GM18519 (cell line): ENCODE results near the gene MATN1.

Source experiments
- ATAC-seq: cut with Tn5 transposase; IDR thresholded peaks from one replicate; pipeline ENCODE4 v1.9.1; 2021; ENCODE audit warnings: mild to moderate bottlenecking, moderate library complexity; ENCODE audit not compliant: unreplicated experiment, low FRiP score

MATN1 gene

DNA sequence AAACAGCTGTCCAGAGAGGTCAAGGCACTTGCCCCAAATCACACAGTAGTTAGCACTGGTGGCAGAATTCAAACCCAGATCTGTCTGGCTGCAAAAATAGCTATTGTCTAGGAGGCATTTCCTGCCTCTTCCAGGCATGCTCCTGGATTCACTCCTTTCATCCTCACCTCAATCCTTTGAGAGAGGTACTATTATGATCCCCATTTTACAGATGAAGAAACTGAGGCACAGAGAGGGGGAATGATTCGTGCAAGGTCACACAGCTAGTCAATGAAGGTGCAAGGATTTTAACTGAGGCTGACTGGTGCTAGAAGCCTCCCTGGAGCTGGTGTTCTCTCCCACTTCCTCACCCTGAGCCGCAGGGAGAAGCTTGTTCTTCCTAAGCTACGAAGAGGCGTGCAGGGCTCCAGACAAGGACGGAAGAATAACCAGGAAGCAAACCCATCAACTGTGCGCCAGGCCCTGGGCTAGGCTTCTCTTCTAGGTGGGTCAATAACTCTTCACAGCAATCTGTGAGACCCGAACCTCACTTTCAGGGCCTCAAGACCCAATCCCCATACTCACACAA is 34.8 kb upstream of the MATN1 start:
- ATAC-seq: no peak

DNA sequence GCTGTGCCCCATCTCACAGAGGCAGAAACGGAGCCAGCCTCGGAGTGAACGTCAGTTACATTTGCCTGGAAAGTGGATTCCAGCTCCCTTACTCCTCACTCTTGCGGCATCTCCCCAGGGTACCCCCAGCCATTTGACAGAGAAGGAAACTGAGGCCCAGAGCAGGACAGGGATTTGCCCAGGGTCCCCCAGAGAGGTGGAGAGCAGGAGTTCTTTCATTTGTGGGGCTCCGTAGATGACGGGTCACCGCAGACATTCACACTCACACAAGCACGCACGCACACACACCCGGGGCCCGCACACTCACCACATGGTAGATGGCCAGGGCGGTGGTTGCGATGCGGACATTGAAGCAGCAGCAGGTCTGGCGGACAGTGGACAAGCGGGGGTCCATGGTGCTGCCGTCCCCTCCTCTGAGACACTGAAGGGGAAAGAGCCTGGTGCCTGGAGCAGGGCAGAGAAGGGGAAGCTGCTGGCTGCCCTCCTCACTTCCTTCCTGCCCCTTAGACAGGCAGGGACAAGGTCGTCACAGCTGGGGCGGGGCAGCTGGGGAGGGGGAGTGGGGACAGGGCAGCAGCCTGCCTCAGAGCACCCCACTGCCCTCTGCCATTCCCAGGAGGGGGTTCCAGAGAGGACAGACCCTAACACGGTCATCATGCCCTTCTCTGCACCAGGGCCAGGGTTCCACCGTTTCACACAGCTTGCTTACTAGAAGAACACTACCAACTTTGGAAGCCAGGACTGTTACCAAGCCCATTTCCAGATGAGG is 34.2 kb upstream of the MATN1 start, which contains the start of gene LAPTM5:
TSS of gene LAPTM5 (minus strand) at position 423 of the 769 bp plus-strand sequence. CDS start at position 394, 29 bp downstream.
- ATAC-seq: no peak

- ATAC-seq: no peak
These were observed 33.4 kb upstream of the MATN1 start for GRCh38 chr1:30756545-30757351.

DNA sequence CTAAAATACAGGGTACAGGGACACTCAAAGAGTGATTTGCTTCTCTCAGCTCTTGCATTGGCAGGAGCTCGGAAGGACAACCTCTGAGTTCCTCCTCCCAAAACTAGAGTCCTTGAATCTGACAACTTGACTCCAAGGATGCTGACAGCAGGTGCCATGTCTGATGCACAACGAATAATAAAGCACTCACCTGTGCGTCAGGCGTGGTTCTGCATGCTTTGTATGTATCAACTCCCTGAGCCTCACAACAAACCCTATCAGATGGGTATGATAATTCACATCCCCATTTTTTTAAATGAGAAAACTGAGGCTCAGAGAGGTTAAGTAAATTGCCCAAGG is 32.8 kb upstream of the MATN1 start:
- no peak for ATAC-seq

GRCh38 chr1:30755746-30756145 is 32.4 kb upstream of the MATN1 start:
- no peak for ATAC-seq

GRCh38 chr1:30755334-30755733 is 31.9 kb upstream of the MATN1 start:
- ATAC-seq: no peak

GRCh38 chr1:30754684-30755171 is 31.3 kb upstream of the MATN1 start:
- peak; percentile 37 for ATAC-seq

GRCh38 chr1:30753660-30754123 is 30.3 kb upstream of the MATN1 start:
- ATAC-seq: no peak

GRCh38 chr1:30753118-30753517 is 29.7 kb upstream of the MATN1 start:
- no peak for ATAC-seq

GRCh38 chr1:30752651-30752908 is 29.2 kb upstream of the MATN1 start:
- ATAC-seq: no peak

- no peak for ATAC-seq
These were observed 28.7 kb upstream of the MATN1 start for GRCh38 chr1:30751830-30752650.

DNA sequence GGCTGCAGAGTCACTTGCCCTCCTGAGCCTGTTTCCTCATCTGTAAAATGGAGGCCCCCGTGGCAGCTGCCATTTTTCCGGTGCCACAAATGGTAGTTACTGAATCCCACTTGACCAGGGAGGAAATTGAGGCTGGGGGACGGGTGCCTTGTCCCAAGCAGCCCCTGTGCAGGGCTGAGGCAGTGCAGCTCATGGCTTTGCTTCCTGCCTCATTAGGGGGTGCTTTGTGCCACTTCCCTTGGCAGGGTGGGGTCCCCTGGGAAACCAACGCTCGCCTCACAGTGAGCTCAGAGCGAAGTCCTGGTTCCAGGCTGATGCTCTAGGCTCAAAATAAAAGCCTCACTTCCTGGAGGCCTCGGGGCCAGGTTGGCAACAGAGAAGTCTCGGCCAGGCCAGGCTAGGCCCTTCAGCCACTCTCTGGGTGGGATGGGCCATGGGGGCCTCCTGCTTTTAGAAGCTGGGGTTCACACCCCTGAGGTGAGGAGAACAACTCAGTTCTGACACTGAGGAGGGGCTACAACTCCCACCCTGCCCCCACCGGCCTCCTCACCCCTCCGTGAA is 27.4 kb upstream of the MATN1 start:
- no peak for ATAC-seq

GRCh38 chr1:30749691-30750583 is 26.6 kb upstream of the MATN1 start:
- no peak for ATAC-seq

DNA sequence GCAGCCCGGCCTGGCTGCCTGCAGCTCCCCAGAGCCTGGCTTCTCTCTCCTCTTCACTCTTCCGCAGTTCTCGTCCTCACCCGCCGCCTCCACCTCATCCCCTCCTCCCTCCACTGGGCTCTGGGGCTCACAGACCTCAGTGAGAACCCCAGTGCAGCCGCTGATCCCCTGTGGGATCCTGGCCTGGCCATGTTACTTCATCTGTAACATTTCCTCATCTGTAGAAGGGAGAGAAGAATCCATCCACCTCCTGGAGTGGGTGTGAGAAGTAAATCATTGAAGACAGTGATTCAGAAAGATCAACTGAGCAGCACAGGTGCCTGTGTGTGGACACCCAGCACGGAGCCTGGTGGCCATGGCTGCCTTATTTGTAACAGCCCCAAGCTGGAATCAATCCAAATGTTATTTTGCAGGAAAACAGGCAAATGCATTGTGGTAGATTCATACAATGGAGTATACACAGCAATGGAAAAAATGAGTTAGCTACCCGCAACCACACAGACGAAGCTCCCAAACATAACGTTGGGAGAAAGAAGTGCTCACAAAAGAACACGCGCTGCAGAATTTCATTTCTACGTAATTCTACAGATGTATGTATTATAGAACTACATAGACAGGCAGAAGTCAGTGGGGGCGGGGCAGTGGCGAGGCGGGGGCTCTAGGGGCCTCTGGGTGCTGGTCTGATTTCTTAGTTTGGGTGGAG is 25.5 kb upstream of the MATN1 start:
- ATAC-seq: no peak

DNA sequence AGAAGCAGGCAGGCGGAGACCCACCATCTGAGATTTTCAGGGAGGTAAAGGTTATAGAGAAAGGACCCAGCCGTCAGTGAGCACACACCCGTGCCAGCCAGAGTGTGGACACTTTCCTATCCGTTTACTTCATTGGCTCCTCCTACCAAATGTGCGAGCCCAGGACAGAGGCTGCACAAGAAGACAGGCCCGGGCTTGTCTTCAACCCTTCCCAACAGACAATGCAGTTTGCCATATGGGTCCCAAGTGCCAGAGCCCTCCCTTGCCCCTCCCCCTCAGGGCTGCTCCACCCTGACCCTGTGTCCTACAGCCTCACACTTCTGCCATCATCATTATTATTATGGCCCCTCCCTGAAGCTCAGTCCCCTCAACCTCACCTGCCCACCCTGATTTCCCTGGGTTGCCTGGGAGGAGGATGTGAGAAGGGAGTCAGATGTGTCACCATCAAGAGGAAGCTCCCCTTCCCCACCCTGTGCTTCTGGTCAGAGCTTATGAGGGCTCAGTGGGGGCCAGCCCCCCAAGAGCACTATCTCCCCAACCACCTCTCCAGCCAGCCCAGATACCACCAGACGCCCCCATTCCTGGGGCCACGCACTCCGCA is 24.8 kb upstream of the MATN1 start:
- ATAC-seq: no peak

DNA sequence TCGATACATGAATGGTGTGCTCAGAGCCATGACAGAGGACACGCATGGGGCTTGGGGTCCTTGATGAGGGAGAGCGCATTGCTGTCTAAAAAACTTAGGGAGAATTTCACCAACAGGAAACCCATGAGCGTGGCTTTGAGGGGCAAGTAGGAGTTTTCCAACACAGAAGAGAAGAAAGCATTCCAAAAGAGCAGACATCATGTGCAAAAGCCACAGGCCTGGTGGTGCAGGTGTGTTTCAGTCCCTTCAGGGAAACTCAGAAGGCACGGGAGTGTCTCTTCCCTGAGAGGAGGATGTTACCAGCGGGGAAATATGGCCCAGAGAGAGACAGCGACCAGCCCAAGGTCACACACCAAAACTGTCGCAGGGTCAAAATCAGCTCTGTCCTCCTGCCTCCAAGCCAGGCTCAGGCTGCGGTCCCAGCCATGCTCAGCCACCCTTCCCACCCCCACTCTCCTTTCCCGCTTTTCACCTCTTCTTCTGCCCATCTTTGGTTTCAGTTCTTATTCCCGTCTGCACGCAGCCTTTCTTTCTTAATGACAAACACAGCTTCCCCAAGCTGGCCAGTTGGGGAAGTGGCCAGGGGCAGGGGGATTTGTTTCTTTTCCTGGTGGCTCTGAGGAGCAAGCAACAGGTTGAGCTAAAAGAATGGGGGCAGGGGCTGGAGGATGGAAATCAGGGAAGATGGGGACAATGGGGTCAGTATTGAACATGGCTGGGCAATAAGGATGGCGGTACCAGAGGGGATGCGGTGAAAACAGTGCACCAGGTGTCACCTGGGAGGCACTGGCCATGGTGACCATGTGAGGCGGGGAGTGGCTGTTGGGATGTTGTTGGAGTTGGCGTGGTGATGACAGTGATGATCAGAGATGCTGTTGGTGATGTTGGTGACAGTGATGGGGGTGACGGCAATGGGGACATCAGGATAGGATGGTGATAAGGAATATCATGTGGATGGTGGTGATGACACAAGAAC is 23.9 kb upstream of the MATN1 start:
- no peak for ATAC-seq
